ENCODE results near the gene ZSCAN31. TPM values are rescaled to one million over a fixed set of nuclear protein-coding genes. Genes with fewer than 3 reads are reported as not detected.
"Not testable (repeated sequence)": the region's sequence is repeated elsewhere in the genome, so short reads cannot be mapped to it uniquely, and the experiment has no call there.

The ZSCAN31 gene
- total and polyA plus RNA-seq, 9 of the 15 experiments (the other 6 are each of a cell fraction or from before 2014, with no cell fraction given), result 3.9 to 12.1 (median 7.0) TPM

- WGBS (ENCODE audit: insufficient coverage, low coverage, missing lambda C conversion rate), result 65% methylated on average over 3 of the region's 3 CpGs
- Histone ChIP-seq H3K4me1 (replicated peaks in 1 of 2; ENCODE audit: control insufficient read depth in 2 of 2, insufficient read depth in 2 of 2, low read length in 2 of 2) (no peaks in the 10 kb centered on the region), H3K27me3 (ENCODE audit: control insufficient read depth in 2 of 2, insufficient read depth in 2 of 2, low read length in 2 of 2) (no peaks in the 10 kb centered on the region), H3K9ac (ENCODE audit: insufficient read depth in 1 of 2, low read depth in 2 of 2, low read length in 2 of 2) (no peak overlapping the region), H3K27ac (ENCODE audit: extremely low read depth, low read depth, low read length) (no peak overlapping the region), H3K4me3 (no peak overlapping the region), H3K9me3 (replicated peaks; ENCODE audit: control insufficient read depth, insufficient read depth, low read depth, low read length) (peaks cover 12% of the 10 kb centered on the region), H3K9me1 (ENCODE audit: control insufficient read depth, insufficient read depth, low read length) (no peaks in the 10 kb centered on the region), H4K20me1 (replicated peaks; ENCODE audit: control insufficient read depth, insufficient read depth, low read length) (no peaks in the 10 kb centered on the region), H2AFZ (ENCODE audit: low read depth, low read length) (no peak overlapping the region), H3K4me2 (ENCODE audit: insufficient read depth, low read length) (no peak overlapping the region), H3K79me2 (ENCODE audit: control insufficient read depth, insufficient read depth, low read length) (no peaks in the 10 kb centered on the region), H3K36me3 (ENCODE audit: control insufficient read depth, insufficient read depth, low read length) (peaks cover 16% of the 10 kb centered on the region)
- intact Hi-C loops (cut with micrococcal nuclease), result no loop called here
- ChIA-PET CTCF (ENCODE audit: low intra/inter-chr PET ratio) (no interaction called here), POLR2A (interaction anchor here (4.4 kb wide), 1 partner anchor 13 kb away, joined by 53 read pairs; the partner anchor contains the start of gene ZSCAN31)
- no TSS peak for BruUV-seq (replicated peaks)
- TF ChIP-seq CEBPB (tag; IDR thresholded peaks at IDR 0.05) (peak; percentile 54; the same call in 1 of the 2 replicates), CEBPG (CRISPR knock-in tag; IDR thresholded peaks at IDR 0.05) (no peak), CEBPG (tag; conservative IDR thresholded peaks at IDR 0.05 in 1 of 2, IDR thresholded peaks at IDR 0.05 in 1 of 2) (peak; percentile 27 to 34; a peak in 1 of 4 replicates), LARP7 (IDR thresholded peaks at IDR 0.05) (no peak)
- in situ Hi-C loops (cut with MboI), result no loop called here
- FAIRE-seq (no peak), ATAC-seq (no peak), DNase-seq (ENCODE audit: extremely low read depth in 1 of 4, low spot score in 3 of 4) (no peak)
Observed at GRCh38 chr6:28322661-28323060, 13.3 kb downstream of the ZSCAN31 start.

- CTCF ChIA-PET (ENCODE audit: low intra/inter-chr PET ratio); H3K27me3 ChIP-seq (ENCODE audit: control insufficient read depth in 2 of 2, insufficient read depth in 2 of 2, low read length in 2 of 2); BruUV-seq (replicated peaks); H2AFZ ChIP-seq (ENCODE audit: low read depth, low read length); H4K20me1 ChIP-seq (replicated peaks; ENCODE audit: control insufficient read depth, insufficient read depth, low read length); H3K9ac ChIP-seq (ENCODE audit: insufficient read depth in 1 of 2, low read depth in 2 of 2, low read length in 2 of 2); in situ Hi-C loops (cut with MboI); H3K79me2 ChIP-seq (ENCODE audit: control insufficient read depth, insufficient read depth, low read length); H3K27ac ChIP-seq (ENCODE audit: extremely low read depth, low read depth, low read length); FAIRE-seq; H3K4me2 ChIP-seq (ENCODE audit: insufficient read depth, low read length); H3K4me3 ChIP-seq; H3K4me1 ChIP-seq (replicated peaks in 1 of 2; ENCODE audit: control insufficient read depth in 2 of 2, insufficient read depth in 2 of 2, low read length in 2 of 2); H3K9me1 ChIP-seq (ENCODE audit: control insufficient read depth, insufficient read depth, low read length); H3K9me3 ChIP-seq (replicated peaks; ENCODE audit: control insufficient read depth, insufficient read depth, low read depth, low read length); ATAC-seq; intact Hi-C loops (cut with micrococcal nuclease); H3K36me3 ChIP-seq (ENCODE audit: control insufficient read depth, insufficient read depth, low read length); DNase-seq (ENCODE audit: extremely low read depth in 1 of 4, low spot score in 3 of 4): not testable (repeated sequence)
- WGBS (ENCODE audit: insufficient coverage, low coverage, missing lambda C conversion rate), result 76% methylated on average over 8 of the region's 8 CpGs
- POLR2A ChIA-PET, result interaction anchor here (0.6 to 0.9 kb wide), 2 partner anchors 10 to 18 kb away, joined by 3 read pairs; no protein-coding TSS in a partner anchor
Observed at GRCh38 chr6:28317866-28318265, 18.1 kb downstream of the ZSCAN31 start.

Data from K562 (cell line).